ENCODE results near the gene LRIG3. TPM values are rescaled to one million over a fixed set of nuclear protein-coding genes. Genes with fewer than 3 reads are reported as not detected.

LRIG3 gene, protein sequence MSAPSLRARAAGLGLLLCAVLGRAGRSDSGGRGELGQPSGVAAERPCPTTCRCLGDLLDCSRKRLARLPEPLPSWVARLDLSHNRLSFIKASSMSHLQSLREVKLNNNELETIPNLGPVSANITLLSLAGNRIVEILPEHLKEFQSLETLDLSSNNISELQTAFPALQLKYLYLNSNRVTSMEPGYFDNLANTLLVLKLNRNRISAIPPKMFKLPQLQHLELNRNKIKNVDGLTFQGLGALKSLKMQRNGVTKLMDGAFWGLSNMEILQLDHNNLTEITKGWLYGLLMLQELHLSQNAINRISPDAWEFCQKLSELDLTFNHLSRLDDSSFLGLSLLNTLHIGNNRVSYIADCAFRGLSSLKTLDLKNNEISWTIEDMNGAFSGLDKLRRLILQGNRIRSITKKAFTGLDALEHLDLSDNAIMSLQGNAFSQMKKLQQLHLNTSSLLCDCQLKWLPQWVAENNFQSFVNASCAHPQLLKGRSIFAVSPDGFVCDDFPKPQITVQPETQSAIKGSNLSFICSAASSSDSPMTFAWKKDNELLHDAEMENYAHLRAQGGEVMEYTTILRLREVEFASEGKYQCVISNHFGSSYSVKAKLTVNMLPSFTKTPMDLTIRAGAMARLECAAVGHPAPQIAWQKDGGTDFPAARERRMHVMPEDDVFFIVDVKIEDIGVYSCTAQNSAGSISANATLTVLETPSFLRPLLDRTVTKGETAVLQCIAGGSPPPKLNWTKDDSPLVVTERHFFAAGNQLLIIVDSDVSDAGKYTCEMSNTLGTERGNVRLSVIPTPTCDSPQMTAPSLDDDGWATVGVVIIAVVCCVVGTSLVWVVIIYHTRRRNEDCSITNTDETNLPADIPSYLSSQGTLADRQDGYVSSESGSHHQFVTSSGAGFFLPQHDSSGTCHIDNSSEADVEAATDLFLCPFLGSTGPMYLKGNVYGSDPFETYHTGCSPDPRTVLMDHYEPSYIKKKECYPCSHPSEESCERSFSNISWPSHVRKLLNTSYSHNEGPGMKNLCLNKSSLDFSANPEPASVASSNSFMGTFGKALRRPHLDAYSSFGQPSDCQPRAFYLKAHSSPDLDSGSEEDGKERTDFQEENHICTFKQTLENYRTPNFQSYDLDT
- under 1 TPM in 1 of 2 experiments, not detected in 1; 0.19 TPM for total RNA-seq

GRCh38 chr12:58920102-58920960 lies at the start of gene LRIG3:
Gene LRIG3, minus strand, starts transcription at chr12:58920504. Its CDS starts 269 bp downstream, at chr12:58920235.
- H3K36me3 Mint-ChIP-seq, result no peaks in the 10 kb centered on the region

DNA sequence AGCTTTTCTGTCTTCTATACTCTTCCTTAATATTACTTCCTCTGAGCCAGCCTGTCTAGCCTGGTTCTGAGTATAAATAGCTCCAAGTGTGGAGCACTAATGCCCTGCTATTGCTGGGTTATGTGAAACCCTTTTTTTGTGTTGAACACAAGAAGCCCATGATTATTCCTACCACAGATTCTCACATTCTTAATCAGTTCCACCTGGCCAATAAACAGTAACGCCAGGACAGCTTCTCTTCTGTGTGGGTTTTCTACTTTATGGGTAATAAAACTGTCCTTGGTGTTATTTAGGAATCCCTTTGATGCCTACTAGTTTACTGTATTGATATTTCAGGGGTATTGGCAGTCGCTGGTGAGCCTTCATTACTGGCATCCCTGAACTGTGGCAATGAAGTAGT lies 48.9 kb upstream of the LRIG3 start:
- intact Hi-C loops (cut with micrococcal nuclease), result no loop called here
- Mint-ChIP-seq H3K27me3 (no peaks in the 10 kb centered on the region), H3K36me3 (no peaks in the 10 kb centered on the region), H3K9me3 (no peaks in the 10 kb centered on the region), H3K4me1 (ENCODE audit: low read depth) (no peaks in the 10 kb centered on the region), H3K27ac (no peak overlapping the region), H3K4me3 (no peak overlapping the region)
- POLR2A ChIA-PET, result no interaction called here
- CTCF ChIA-PET, result interaction anchor here (0.8 kb wide), 1 partner anchor 11 kb away, joined by 3 read pairs; no protein-coding TSS in a partner anchor
- DNase-seq, result no peak

More at GRCh38 chr12:58920102-58920960, at the start of gene LRIG3:
- Mint-ChIP-seq H3K4me1 (ENCODE audit: low read depth) (peaks cover 9% of the 10 kb centered on the region), H3K9me3 (no peaks in the 10 kb centered on the region), H3K27ac (no peak within 1 kb of the TSS), H3K4me3 (peak within 1 kb of the TSS; percentile 61), H3K27me3 (peaks cover 38% of the 10 kb centered on the region)
- intact Hi-C loops (cut with micrococcal nuclease), result no loop called here
- DNase-seq, result peak; percentile 13
- ChIA-PET POLR2A (no interaction called here), CTCF (no interaction called here)

DNA sequence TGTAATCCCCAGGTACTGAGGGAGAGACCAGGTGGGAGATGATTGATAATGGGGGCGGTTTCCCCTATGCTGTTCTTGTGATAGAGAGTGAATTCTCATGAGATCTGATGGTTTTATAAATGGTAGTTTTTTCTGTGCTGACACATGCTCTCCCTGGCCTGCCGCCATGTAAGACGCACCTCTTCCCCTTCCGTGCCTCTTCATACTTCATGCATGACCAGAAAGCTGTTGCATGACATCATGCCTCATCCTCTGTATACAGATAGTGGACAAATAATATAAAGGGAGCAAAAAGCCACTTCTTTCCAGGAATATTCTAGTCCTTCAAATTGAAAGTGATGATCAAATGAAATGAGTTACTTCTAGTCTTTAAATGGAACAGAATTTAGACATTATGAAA lies 47.3 kb upstream of the LRIG3 start:
- Mint-ChIP-seq H3K27ac (no peak overlapping the region), H3K4me3 (no peak overlapping the region), H3K9me3 (no peaks in the 10 kb centered on the region), H3K27me3 (no peaks in the 10 kb centered on the region), H3K4me1 (ENCODE audit: low read depth) (no peaks in the 10 kb centered on the region), H3K36me3 (no peaks in the 10 kb centered on the region)
- no peak for DNase-seq
- ChIA-PET POLR2A (no interaction called here), CTCF (no interaction called here)
- intact Hi-C loops (cut with micrococcal nuclease), result no loop called here

DNA sequence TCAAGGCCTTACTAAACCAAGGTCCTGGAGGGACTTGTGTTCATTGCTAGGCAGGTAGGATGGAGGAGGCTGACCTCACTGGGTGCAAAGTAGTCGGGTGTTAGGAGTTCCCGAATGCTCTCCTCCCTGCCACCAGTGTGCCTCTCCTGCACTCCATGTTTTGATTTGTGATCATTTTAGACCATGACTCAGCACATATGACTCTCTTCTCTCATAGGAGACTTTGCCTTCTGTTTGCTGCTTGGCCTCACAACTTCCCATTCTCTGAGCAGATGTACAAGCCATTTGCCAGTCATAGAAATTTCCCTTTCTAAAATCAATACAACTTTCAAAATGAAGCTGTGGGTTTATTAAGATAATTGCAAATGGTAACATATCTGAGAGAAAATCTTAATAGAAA lies 46.6 kb upstream of the LRIG3 start:
- intact Hi-C loops (cut with micrococcal nuclease), result no loop called here
- no peak overlapping the region for H3K27ac Mint-ChIP-seq
- no peaks in the 10 kb centered on the region for H3K27me3 Mint-ChIP-seq
- H3K4me3 Mint-ChIP-seq, result no peak overlapping the region
- ChIA-PET CTCF (no interaction called here), POLR2A (no interaction called here)
- H3K9me3 Mint-ChIP-seq, result no peaks in the 10 kb centered on the region
- H3K36me3 Mint-ChIP-seq, result no peaks in the 10 kb centered on the region
- no peak for DNase-seq
- H3K4me1 Mint-ChIP-seq (ENCODE audit: low read depth), result no peaks in the 10 kb centered on the region

DNA sequence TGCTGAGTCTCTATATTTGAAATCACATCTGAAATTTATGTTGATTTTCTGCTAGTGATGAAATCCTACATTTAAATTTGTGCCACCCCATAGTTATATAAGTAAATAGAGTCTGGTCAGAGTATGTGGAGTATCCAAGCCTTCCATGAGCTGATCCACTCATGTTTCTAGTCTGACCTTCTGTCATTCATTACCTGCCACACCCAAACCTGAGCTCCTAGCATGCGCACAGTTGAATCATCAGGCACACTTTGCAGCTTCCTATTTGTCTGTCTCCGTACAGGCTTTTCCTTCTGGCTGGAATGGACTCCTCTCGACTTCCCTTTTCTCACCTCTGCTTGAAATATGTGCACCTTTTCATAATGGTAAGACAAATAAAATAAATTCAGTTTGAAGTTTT lies 45.3 kb upstream of the LRIG3 start:
- DNase-seq, result no peak
- H3K4me1 Mint-ChIP-seq (ENCODE audit: low read depth), result no peaks in the 10 kb centered on the region
- H3K9me3 Mint-ChIP-seq, result no peaks in the 10 kb centered on the region
- no peak overlapping the region for H3K4me3 Mint-ChIP-seq
- H3K36me3 Mint-ChIP-seq, result no peaks in the 10 kb centered on the region
- no peak overlapping the region for H3K27ac Mint-ChIP-seq
- intact Hi-C loops (cut with micrococcal nuclease), result no loop called here
- no peaks in the 10 kb centered on the region for H3K27me3 Mint-ChIP-seq
- CTCF ChIA-PET, result no interaction called here
- POLR2A ChIA-PET, result no interaction called here

DNA sequence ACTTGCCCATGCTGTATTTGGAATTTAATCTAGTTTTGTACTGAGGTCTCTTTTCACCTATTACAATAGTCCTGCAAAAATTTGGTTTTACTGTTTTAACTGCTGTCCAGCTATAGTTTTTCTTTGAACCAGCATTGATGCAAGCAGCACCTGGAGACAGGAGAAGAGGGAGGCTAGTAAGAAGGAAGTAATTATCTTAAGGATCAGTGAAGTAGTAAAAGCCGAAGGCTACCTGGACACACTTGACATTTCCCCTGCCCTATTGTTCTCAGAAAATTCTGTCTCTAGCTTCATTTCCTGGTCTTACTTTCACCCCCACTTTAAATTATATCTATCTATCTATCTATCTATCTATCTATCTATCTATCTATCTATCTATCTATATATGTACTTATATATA lies 43.5 kb upstream of the LRIG3 start:
- ChIA-PET POLR2A (no interaction called here), CTCF (no interaction called here)
- intact Hi-C loops (cut with micrococcal nuclease), result no loop called here
- no peak for DNase-seq
- no peak overlapping the region for H3K27ac Mint-ChIP-seq
- no peaks in the 10 kb centered on the region for H3K4me1 Mint-ChIP-seq (ENCODE audit: low read depth)
- H3K9me3 Mint-ChIP-seq, result no peaks in the 10 kb centered on the region
- no peaks in the 10 kb centered on the region for H3K27me3 Mint-ChIP-seq
- no peak overlapping the region for H3K4me3 Mint-ChIP-seq
- H3K36me3 Mint-ChIP-seq, result no peaks in the 10 kb centered on the region

- CTCF ChIA-PET, result no interaction called here
- POLR2A ChIA-PET, result no interaction called here
These were observed 41.6 kb upstream of the LRIG3 start for GRCh38 chr12:58961906-58962305.

DNA sequence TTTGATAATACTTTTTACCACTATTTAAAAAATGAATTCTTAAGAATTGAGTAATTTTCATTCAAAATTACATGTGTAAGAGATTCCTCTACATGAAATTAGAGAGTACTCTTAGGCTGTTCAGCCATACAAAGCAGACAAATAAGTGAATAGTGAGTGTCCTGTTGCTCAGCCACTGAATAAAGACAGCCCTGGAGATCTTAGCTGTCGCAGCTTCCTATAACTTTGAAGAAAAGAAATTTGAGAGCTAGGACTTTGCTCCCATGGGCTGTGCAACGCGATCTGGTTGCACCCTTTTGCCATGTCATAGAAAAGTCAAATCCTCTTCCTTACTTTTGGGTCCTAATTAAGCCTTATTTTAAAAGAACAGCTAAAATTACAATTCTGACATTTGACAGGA lies 40.9 kb upstream of the LRIG3 start:
- no peaks in the 10 kb centered on the region for H3K4me1 Mint-ChIP-seq (ENCODE audit: low read depth)
- no peak overlapping the region for H3K4me3 Mint-ChIP-seq
- intact Hi-C loops (cut with micrococcal nuclease), result no loop called here
- H3K27me3 Mint-ChIP-seq, result no peaks in the 10 kb centered on the region
- H3K9me3 Mint-ChIP-seq, result no peaks in the 10 kb centered on the region
- no peak for DNase-seq
- CTCF ChIA-PET, result no interaction called here
- POLR2A ChIA-PET, result no interaction called here
- H3K27ac Mint-ChIP-seq, result no peak overlapping the region
- H3K36me3 Mint-ChIP-seq, result no peaks in the 10 kb centered on the region

More at GRCh38 chr12:58961906-58962305, 41.6 kb upstream of the LRIG3 start:
- no peaks in the 10 kb centered on the region for H3K36me3 Mint-ChIP-seq
- no peaks in the 10 kb centered on the region for H3K9me3 Mint-ChIP-seq
- no peaks in the 10 kb centered on the region for H3K27me3 Mint-ChIP-seq
- intact Hi-C loops (cut with micrococcal nuclease), result no loop called here
- no peaks in the 10 kb centered on the region for H3K4me1 Mint-ChIP-seq (ENCODE audit: low read depth)
- no peak overlapping the region for H3K27ac Mint-ChIP-seq
- H3K4me3 Mint-ChIP-seq, result no peak overlapping the region
- DNase-seq, result no peak

GRCh38 chr12:58959639-58960300 lies 39.5 kb upstream of the LRIG3 start:
- H3K36me3 Mint-ChIP-seq, result no peaks in the 10 kb centered on the region
- H3K9me3 Mint-ChIP-seq, result no peaks in the 10 kb centered on the region
- H3K4me1 Mint-ChIP-seq (ENCODE audit: low read depth), result no peaks in the 10 kb centered on the region
- DNase-seq, result no peak
- no peak overlapping the region for H3K27ac Mint-ChIP-seq
- ChIA-PET POLR2A (no interaction called here), CTCF (no interaction called here)
- no peaks in the 10 kb centered on the region for H3K27me3 Mint-ChIP-seq
- intact Hi-C loops (cut with micrococcal nuclease), result no loop called here
- no peak overlapping the region for H3K4me3 Mint-ChIP-seq

GRCh38 chr12:58957298-58957697 lies 37.0 kb upstream of the LRIG3 start:
- H3K36me3 Mint-ChIP-seq, result no peaks in the 10 kb centered on the region
- CTCF ChIA-PET, result no interaction called here
- H3K27me3 Mint-ChIP-seq, result no peaks in the 10 kb centered on the region

GRCh38 chr12:58955849-58956248 lies 35.5 kb upstream of the LRIG3 start:
- Mint-ChIP-seq H3K27me3 (no peaks in the 10 kb centered on the region), H3K27ac (no peak overlapping the region), H3K9me3 (no peaks in the 10 kb centered on the region), H3K4me3 (no peak overlapping the region), H3K36me3 (no peaks in the 10 kb centered on the region), H3K4me1 (ENCODE audit: low read depth) (no peaks in the 10 kb centered on the region)
- no peak for DNase-seq
- intact Hi-C loops (cut with micrococcal nuclease), result no loop called here
- POLR2A ChIA-PET, result no interaction called here
- CTCF ChIA-PET, result no interaction called here

More at GRCh38 chr12:58957298-58957697, 37.0 kb upstream of the LRIG3 start:
- H3K27ac Mint-ChIP-seq, result no peak overlapping the region
- POLR2A ChIA-PET, result no interaction called here
- no peaks in the 10 kb centered on the region for H3K4me1 Mint-ChIP-seq (ENCODE audit: low read depth)
- DNase-seq, result no peak
- no peaks in the 10 kb centered on the region for H3K9me3 Mint-ChIP-seq
- H3K4me3 Mint-ChIP-seq, result no peak overlapping the region
- intact Hi-C loops (cut with micrococcal nuclease), result no loop called here
